ENCODE data around the gene KLHL11. TPM values are rescaled to one million over a fixed set of nuclear protein-coding genes. Genes with fewer than 3 reads are reported as not detected.
A peak's percentile ranks its signal among the peaks of the same experiment; 100 is the strongest.

KLHL11 gene
- total and polyA plus RNA-seq, 10 donors, result 0.17 to 25.2 (median 11.0) TPM

DNA sequence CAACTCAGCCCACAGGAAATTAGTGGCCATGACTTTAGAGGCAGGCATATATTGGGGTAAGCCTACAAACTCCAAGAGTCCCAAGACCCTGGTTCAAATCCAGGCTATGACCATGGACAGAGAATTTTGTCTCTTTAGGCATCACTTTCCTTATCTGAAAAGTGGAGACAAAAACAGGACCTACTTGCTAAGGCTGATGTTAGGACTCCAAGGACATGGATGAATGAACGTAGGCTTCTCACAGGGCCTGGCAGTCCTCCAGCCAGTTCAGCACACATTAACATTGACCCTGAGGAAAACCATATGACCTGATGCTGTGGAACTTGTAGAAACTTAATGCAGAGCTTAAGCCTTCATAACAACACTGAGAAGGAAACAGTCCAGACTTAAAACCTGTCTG is 51.0 kb downstream of the KLHL11 start:
- intact Hi-C loops (cut with DNase I; ENCODE audit: low total_unique reads), result no loop called here
- H3K4me1 ChIP-seq, result peaks cover 12 to 43% (median 29%) of the 10 kb centered on the region in 6 donors
- no peaks in the 10 kb centered on the region for H3K36me3 ChIP-seq
- WGBS, 5 donors, result 36 to 89% (median 65%) methylated on average over 1 of the region's 1 CpG
- no peak overlapping the region for H3K27ac ChIP-seq
- H3K27me3 ChIP-seq (replicated peaks in 1 of 7), result peaks cover 0 to 31% (median 0%) of the 10 kb centered on the region in 7 donors
- no peaks in the 10 kb centered on the region for H3K9me3 ChIP-seq
- no peak overlapping the region for H3K4me3 ChIP-seq
- DNase-seq, result no peak
- TF ChIP-seq, protein P1, sequence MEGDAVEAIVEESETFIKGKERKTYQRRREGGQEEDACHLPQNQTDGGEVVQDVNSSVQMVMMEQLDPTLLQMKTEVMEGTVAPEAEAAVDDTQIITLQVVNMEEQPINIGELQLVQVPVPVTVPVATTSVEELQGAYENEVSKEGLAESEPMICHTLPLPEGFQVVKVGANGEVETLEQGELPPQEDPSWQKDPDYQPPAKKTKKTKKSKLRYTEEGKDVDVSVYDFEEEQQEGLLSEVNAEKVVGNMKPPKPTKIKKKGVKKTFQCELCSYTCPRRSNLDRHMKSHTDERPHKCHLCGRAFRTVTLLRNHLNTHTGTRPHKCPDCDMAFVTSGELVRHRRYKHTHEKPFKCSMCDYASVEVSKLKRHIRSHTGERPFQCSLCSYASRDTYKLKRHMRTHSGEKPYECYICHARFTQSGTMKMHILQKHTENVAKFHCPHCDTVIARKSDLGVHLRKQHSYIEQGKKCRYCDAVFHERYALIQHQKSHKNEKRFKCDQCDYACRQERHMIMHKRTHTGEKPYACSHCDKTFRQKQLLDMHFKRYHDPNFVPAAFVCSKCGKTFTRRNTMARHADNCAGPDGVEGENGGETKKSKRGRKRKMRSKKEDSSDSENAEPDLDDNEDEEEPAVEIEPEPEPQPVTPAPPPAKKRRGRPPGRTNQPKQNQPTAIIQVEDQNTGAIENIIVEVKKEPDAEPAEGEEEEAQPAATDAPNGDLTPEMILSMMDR (IDR thresholded peaks at IDR 0.05 in 8 of 11, conservative IDR thresholded peaks at IDR 0.05 in 3 of 11), result no peak
- TF ChIP-seq POLR2AphosphoS5 (IDR thresholded peaks at IDR 0.05) (no peak), POLR2A (IDR thresholded peaks at IDR 0.05) (no peak)

DNA sequence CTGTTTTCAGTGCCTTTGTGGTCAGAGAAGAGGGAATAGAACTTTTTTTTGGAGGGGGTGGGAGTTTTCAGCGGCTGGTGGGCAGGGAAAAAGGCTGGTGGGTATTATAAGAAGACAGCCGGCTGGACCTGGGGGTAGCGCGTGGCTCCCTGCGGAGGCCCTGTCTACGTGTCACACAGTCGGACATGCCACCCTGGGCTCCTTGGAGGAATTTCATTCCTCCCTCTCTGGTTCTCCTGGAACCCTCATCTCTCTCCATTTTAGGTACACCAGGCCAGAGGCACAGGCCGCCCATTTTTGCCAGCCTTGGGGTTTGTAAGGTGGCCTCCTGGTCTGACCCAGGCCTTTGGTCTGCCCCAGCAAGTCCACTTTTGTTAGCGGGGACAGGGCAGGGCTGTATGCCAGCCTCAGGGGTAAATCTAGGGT is 51.5 kb downstream of the KLHL11 start:
- no peak for DNase-seq
- intact Hi-C loops (cut with DNase I; ENCODE audit: low total_unique reads), result no loop called here
- H3K27ac ChIP-seq, result peak overlapping the region in 3 of 8 donors; percentile 46 to 81 (median 50)
- no peaks in the 10 kb centered on the region for H3K36me3 ChIP-seq
- H3K9me3 ChIP-seq, result no peaks in the 10 kb centered on the region
- WGBS, 5 donors, result 73 to 94% (median 87%) methylated on average over 9 of the region's 9 CpGs
- H3K4me3 ChIP-seq, result peak overlapping the region in 3 of 8 donors; percentile 64 to 89 (median 74)
- peaks cover 12 to 43% (median 29%) of the 10 kb centered on the region in 6 donors for H3K4me1 ChIP-seq
- no peak for TF ChIP-seq POLR2A (IDR thresholded peaks at IDR 0.05)
- no peak for TF ChIP-seq POLR2AphosphoS5 (IDR thresholded peaks at IDR 0.05)
- TF ChIP-seq, protein P1 (IDR thresholded peaks at IDR 0.05 in 8 of 11, conservative IDR thresholded peaks at IDR 0.05 in 3 of 11), result no peak
- H3K27me3 ChIP-seq (replicated peaks in 1 of 7), result peaks cover 0 to 31% (median 0%) of the 10 kb centered on the region in 7 donors

DNA sequence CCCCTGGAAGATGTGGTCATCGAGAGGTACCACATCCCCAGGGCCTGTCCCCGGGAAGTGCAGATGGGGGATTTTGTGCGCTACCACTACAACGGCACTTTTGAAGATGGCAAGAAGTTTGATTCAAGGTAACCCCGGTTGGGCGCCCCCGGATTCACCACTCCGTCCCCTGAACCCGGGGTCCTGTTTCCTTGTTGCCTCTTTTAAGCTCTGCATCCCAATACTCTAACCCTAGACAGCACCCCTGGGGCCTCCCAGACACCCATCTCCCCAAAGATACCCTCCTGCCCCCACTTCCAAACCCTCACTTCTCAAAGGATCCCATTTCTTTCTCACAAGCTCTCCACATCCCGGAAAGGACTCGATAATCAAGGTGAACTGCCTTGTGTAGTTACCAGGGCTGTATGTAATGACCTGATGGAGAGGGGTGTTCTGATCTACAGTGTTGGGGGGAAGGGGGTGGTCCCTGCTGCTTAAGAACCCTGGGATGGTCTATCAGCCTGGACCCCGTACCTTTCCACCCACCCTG is 52.0 kb downstream of the KLHL11 start:
- TF ChIP-seq POLR2A (IDR thresholded peaks at IDR 0.05), result no peak
- TF ChIP-seq, protein P1 (IDR thresholded peaks at IDR 0.05 in 8 of 11, conservative IDR thresholded peaks at IDR 0.05 in 3 of 11), result no peak
- TF ChIP-seq POLR2AphosphoS5 (IDR thresholded peaks at IDR 0.05), result no peak
- no peaks in the 10 kb centered on the region for H3K9me3 ChIP-seq
- intact Hi-C loops (cut with DNase I; ENCODE audit: low total_unique reads), result no loop called here
- H3K4me3 ChIP-seq, result peak overlapping the region; percentile 64 to 89 (median 74)
- DNase-seq, result no peak
- 44 to 54% (median 51%) methylated on average over 10 to 12 of the region's 12 CpGs for WGBS, 5 donors
- H3K4me1 ChIP-seq, result peaks cover 12 to 43% (median 29%) of the 10 kb centered on the region in 6 donors
- H3K27ac ChIP-seq, result peak overlapping the region in 6 of 8 donors; percentile 38 to 81 (median 52)
- no peaks in the 10 kb centered on the region for H3K36me3 ChIP-seq
- peaks cover 0 to 31% (median 0%) of the 10 kb centered on the region in 7 donors for H3K27me3 ChIP-seq (replicated peaks in 1 of 7)

DNA sequence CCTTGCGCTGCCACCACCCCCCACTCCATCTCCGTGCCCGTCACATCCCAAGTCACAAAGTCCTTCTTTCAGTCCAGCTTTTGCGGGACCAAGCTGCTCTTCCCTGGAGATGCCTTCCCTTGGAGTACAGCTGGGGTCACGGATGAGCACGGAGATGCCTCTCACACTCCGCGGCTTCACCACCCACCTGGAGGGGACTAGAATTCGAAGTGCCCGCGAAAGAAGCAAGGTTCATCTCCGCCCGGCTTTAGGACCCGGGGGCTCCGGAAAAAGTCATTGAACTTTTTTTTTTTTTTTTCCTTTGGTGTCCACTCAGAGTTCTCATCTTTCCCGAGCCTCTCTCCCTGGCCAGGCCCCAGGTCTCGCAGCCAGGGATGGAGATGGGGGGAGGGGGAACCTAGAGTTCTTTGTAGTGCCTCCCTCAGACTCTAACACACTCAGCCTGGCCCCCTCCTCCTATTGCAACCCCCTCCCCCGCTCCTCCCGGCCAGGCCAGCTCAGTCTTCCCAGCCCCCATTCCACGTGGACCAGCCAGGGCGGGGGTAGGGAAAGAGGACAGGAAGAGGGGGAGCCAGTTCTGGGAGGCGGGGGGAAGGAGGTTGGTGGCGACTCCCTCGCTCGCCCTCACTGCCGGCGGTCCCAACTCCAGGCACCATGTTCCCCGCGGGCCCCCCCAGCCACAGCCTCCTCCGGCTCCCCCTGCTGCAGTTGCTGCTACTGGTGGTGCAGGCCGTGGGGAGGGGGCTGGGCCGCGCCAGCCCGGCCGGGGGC is 52.7 kb downstream of the KLHL11 start, which contains the start of gene FKBP10:
FKBP10 (plus strand) TSS at position 624 of the 771 bp plus-strand sequence; CDS start at position 655, 31 bp downstream.
- DNase-seq, result no peak
- peaks cover 0 to 31% (median 0%) of the 10 kb centered on the region in 7 donors for H3K27me3 ChIP-seq (replicated peaks in 1 of 7)
- no peaks in the 10 kb centered on the region for H3K9me3 ChIP-seq
- intact Hi-C loops (cut with DNase I; ENCODE audit: low total_unique reads), result no loop called here
- 1 to 7% (median 4%) methylated on average over 21 to 35 of the region's 35 CpGs for WGBS, 5 donors
- TF ChIP-seq POLR2AphosphoS5 (IDR thresholded peaks at IDR 0.05) (peak in 1 of 3 donors; percentile 10), POLR2A (IDR thresholded peaks at IDR 0.05) (no peak)
- TF ChIP-seq, protein P1 (IDR thresholded peaks at IDR 0.05 in 8 of 11, conservative IDR thresholded peaks at IDR 0.05 in 3 of 11), result no peak
- H3K27ac ChIP-seq, result peak within 1 kb of the TSS in 7 of 8 donors; percentile 40 to 85 (median 69)
- peak within 1 kb of the TSS; percentile 64 to 89 (median 74) for H3K4me3 ChIP-seq
- H3K4me1 ChIP-seq, result peaks cover 12 to 43% (median 29%) of the 10 kb centered on the region in 6 donors
- H3K36me3 ChIP-seq, result no peaks in the 10 kb centered on the region

Data from spleen (tissue), 11 donors.